Loucy (cell line): ENCODE results near the gene DPCD.

ENCODE experiments used
- H2AFZ ChIP-seq: fragments of 200-600 bp; sonication (generic); 2 replicates; pipeline ENCODE4 v1.6.0; 2016; ENCODE audit warnings: antibody characterized with exemption, mild to moderate bottlenecking, low read length, moderate library complexity
- H3F3A ChIP-seq: fragments of 200-600 bp; 2 replicates; pipeline ENCODE4 v1.6.0; 2016; ENCODE audit warnings: antibody characterized with exemption, low read depth, mild to moderate bottlenecking
- H3K27me3 ChIP-seq: fragments of 200-600 bp; sonication (generic); 2 replicates; pipeline ENCODE4 v1.6.1; 2014; ENCODE audit warnings: low read length, mild to moderate bottlenecking; ENCODE audit not compliant: insufficient read depth, poor library complexity, severe bottlenecking
- H3K36me3 ChIP-seq: fragments of 200-600 bp; sonication (generic); 2 replicates; pipeline ENCODE4 v1.6.1; 2016; ENCODE audit warnings: low read length; ENCODE audit not compliant: insufficient read depth
- H3K4me1 ChIP-seq: fragments of 200-600 bp; sonication (generic); 2 replicates; pipeline ENCODE4 v1.5.1; 2014; ENCODE audit warnings: low read length, mild to moderate bottlenecking; ENCODE audit not compliant: insufficient read depth, poor library complexity, severe bottlenecking
- H3K4me2 ChIP-seq: fragments of 200-600 bp; sonication (generic); 2 replicates; pipeline ENCODE4 v1.6.0; 2014; ENCODE audit warnings: antibody characterized with exemption, low read length, low read depth, mild to moderate bottlenecking; ENCODE audit not compliant: poor library complexity, severe bottlenecking
- H3K4me3 ChIP-seq: fragments of 200-600 bp; sonication (generic); 2 replicates; pipeline ENCODE4 v1.5.1; 2014; ENCODE audit warnings: low read length, mild to moderate bottlenecking, mixed read lengths; ENCODE audit not compliant: poor library complexity, severe bottlenecking
- H3K79me2 ChIP-seq: fragments of 200-600 bp; sonication (generic); 2 replicates; pipeline ENCODE4 v1.6.1; 2014; ENCODE audit warnings: low read length; ENCODE audit not compliant: insufficient read depth
- H3K9ac ChIP-seq: fragments of 200-600 bp; sonication (generic); 2 replicates; pipeline ENCODE4 v1.6.0; 2014; ENCODE audit warnings: mild to moderate bottlenecking, low read depth, low read length, moderate library complexity; ENCODE audit not compliant: poor library complexity, severe bottlenecking
- H3K9me2 ChIP-seq: fragments of 200-600 bp; sonication (generic); replicated peaks from 2 replicates; pipeline ENCODE4 v1.6.1; 2016; ENCODE audit warnings: low read depth, low read length, mixed read lengths
- H3K9me3 ChIP-seq: fragments of 200-600 bp; sonication (generic); 2 replicates; pipeline ENCODE4 v1.6.1; 2014; ENCODE audit warnings: mild to moderate bottlenecking, antibody characterized with exemption, low read length, low read depth; ENCODE audit not compliant: insufficient read depth
- H4K20me1 ChIP-seq: fragments of 200-600 bp; sonication (generic); 2 replicates; pipeline ENCODE4 v1.6.0; 2014; ENCODE audit warnings: antibody characterized with exemption, low read length, mild to moderate bottlenecking; ENCODE audit not compliant: insufficient read depth, poor library complexity, severe bottlenecking
- CTCF ChIP-seq: fragments of 200-600 bp; sonication (generic); conservative IDR thresholded peaks from 2 replicates; pipeline ENCODE4 v1.5.1; 2014; ENCODE audit warnings: mild to moderate bottlenecking, antibody characterized with exemption, low read length
- EZH2phosphoT487 ChIP-seq: fragments of 200-600 bp; IDR thresholded peaks from 2 replicates; pipeline ENCODE4 v1.6.1; 2018; ENCODE audit warnings: antibody characterized with exemption, mild to moderate bottlenecking, moderate library complexity, borderline replicate concordance

The DPCD gene

GRCh38 chr10:101612086-101612485, 24.0 kb downstream of the DPCD start:
- Histone ChIP-seq H2AFZ (no peak overlapping the region), H3K4me1 (no peaks in the 10 kb centered on the region), H3K27me3 (no peaks in the 10 kb centered on the region), H4K20me1 (no peaks in the 10 kb centered on the region), H3K9me3 (no peaks in the 10 kb centered on the region), H3K9me2 (no peaks in the 10 kb centered on the region), H3K36me3 (peaks cover 45% of the 10 kb centered on the region; the same call in 1 of the 2 replicates), H3K9ac (no peak overlapping the region), H3F3A (no peaks in the 10 kb centered on the region), H3K4me3 (no peak overlapping the region), H3K79me2 (no peaks in the 10 kb centered on the region), H3K4me2 (no peak overlapping the region)
- TF ChIP-seq EZH2phosphoT487 (no peak), CTCF (no peak)

GRCh38 chr10:101612872-101613271, 24.8 kb downstream of the DPCD start:
- TF ChIP-seq CTCF (no peak), EZH2phosphoT487 (no peak)
- H2AFZ ChIP-seq = no peak overlapping the region
- H3K4me3 ChIP-seq = no peak overlapping the region
- H3K4me2 ChIP-seq = no peak overlapping the region
- no peaks in the 10 kb centered on the region for H3K9me2 ChIP-seq
- no peaks in the 10 kb centered on the region for H3K9me3 ChIP-seq
- H3K4me1 ChIP-seq = peaks cover 5% of the 10 kb centered on the region
- no peak overlapping the region for H3K9ac ChIP-seq
- no peaks in the 10 kb centered on the region for H3K79me2 ChIP-seq
- no peaks in the 10 kb centered on the region for H4K20me1 ChIP-seq
- H3F3A ChIP-seq = no peaks in the 10 kb centered on the region
- peaks cover 42% of the 10 kb centered on the region; the same call in 1 of the 2 replicates for H3K36me3 ChIP-seq
- no peaks in the 10 kb centered on the region for H3K27me3 ChIP-seq

GRCh38 chr10:101613646-101614045, 25.5 kb downstream of the DPCD start:
- Histone ChIP-seq H3K9ac (no peak overlapping the region), H3F3A (no peaks in the 10 kb centered on the region), H3K36me3 (peaks cover 34% of the 10 kb centered on the region; the same call in 1 of the 2 replicates), H3K79me2 (no peaks in the 10 kb centered on the region), H3K9me2 (no peaks in the 10 kb centered on the region), H2AFZ (no peak overlapping the region), H3K9me3 (no peaks in the 10 kb centered on the region), H4K20me1 (no peaks in the 10 kb centered on the region), H3K27me3 (no peaks in the 10 kb centered on the region), H3K4me2 (no peak overlapping the region), H3K4me3 (no peak overlapping the region), H3K4me1 (peaks cover 6% of the 10 kb centered on the region)
- TF ChIP-seq EZH2phosphoT487 (no peak), CTCF (no peak)
